Natural killer cell treated with Interleukin-12 subunit alpha and Interleukin-12 subunit beta and Interleukin-15 and Interleukin-18, amount 100 ng/mL, for 72 hours (primary cell): ENCODE measurements around the gene NHERF2. TPM values are rescaled to one million over a fixed set of nuclear protein-coding genes. Genes with fewer than 3 reads are reported as not detected.

Source experiments
- ATAC-seq, 2 donors: fragments of 150-1000 bp; cut with Tn5 transposase in 1 of 2; sonication (Bioruptor Pico), chemical (Tn5 transposase) in 1 of 2; 2 replicates each; pipeline ENCODE4 v1.10.0; 2021
- DNase-seq: peaks from one replicate; pipeline ENCODE4 v3.0.0; 2022; ENCODE audit warnings: low spot score
- H3K27ac Mint-ChIP-seq, 2 donors: 1 replicate in 1 of 2; 2 replicates in 1 of 2; pipeline ENCODE4 v1.8.0; 2022; ENCODE audit warnings: mixed read lengths in 2 of 2, mild to moderate bottlenecking in 1 of 2, moderate library complexity in 1 of 2
- H3K27me3 Mint-ChIP-seq, 2 donors: 1 replicate in 1 of 2; 2 replicates in 1 of 2; pipeline ENCODE4 v1.8.0; 2022; ENCODE audit warnings: mixed read lengths in 2 of 2
- H3K36me3 Mint-ChIP-seq: one replicate; pipeline ENCODE4 v1.8.0; 2022; ENCODE audit warnings: mixed read lengths
- H3K4me1 Mint-ChIP-seq, 2 donors: 1 replicate in 1 of 2; 2 replicates in 1 of 2; pipeline ENCODE4 v1.8.0; 2022; ENCODE audit warnings: low read depth in 2 of 2, mixed read lengths in 2 of 2, mild to moderate bottlenecking in 1 of 2
- H3K4me3 Mint-ChIP-seq: one replicate; pipeline ENCODE4 v1.8.0; 2022; ENCODE audit warnings: mixed read lengths
- H3K9me3 Mint-ChIP-seq: 2 replicates; pipeline ENCODE4 v1.8.0; 2022; ENCODE audit warnings: mixed read lengths
- total RNA-seq, 2 donors: library from RNA; stranded (reverse); gene quantifications; one replicate each; pipeline ENCODE4 v1.2.3, GENCODE V29; 2022

Gene NHERF2
- total RNA-seq, 2 donors from 2014 or later, result 3.8 to 4.5 TPM

DNA sequence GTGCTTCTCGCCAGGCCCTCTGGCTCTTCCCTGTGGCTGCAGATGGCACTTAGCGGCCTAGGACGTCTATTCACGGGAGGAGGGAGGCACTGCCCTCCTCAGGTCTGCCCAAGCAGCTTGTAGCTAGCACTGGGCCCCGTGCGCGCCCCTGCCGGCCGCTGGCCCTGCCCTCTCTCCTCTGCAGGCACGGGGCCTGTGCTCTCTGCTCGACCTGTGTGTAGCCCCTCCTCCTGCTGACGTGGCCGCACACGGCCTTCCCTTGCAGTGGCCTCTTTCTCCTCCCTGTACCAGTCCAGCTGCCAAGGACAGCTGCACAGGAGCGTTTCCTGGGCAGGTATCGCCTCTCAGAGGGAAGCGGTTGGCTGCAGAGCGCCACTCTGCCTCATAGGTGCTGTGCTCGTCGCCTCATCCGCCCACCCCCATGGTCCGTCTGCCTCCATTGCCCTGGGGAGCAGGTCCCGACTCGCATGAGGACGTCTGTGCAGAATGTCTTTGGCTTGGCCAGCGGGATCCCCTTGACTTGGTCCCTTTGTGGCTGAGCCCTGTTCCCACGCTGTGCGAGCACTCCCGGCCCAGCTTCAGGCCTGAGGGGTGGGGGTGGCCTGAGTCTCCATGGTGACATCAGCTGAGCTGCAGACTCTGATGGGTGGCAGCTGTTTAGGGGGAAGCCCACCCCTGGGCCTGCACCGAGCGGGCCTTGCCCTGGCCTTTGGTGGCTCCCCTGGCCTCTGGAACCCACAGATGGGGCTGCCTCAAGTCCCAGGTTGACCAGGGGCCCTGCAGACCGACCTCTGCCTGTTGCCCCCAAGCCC is 55.7 kb downstream of the NHERF2 start:
- DNase-seq, result no peak
- no peaks in the 10 kb centered on the region for H3K27me3 Mint-ChIP-seq
- no peaks in the 10 kb centered on the region for H3K9me3 Mint-ChIP-seq
- H3K4me1 Mint-ChIP-seq, result peaks cover 0 to 4% of the 10 kb centered on the region in 2 donors
- H3K36me3 Mint-ChIP-seq, result no peaks in the 10 kb centered on the region
- no peak overlapping the region for H3K4me3 Mint-ChIP-seq
- ATAC-seq, result no peak
- H3K27ac Mint-ChIP-seq, result no peak overlapping the region

DNA sequence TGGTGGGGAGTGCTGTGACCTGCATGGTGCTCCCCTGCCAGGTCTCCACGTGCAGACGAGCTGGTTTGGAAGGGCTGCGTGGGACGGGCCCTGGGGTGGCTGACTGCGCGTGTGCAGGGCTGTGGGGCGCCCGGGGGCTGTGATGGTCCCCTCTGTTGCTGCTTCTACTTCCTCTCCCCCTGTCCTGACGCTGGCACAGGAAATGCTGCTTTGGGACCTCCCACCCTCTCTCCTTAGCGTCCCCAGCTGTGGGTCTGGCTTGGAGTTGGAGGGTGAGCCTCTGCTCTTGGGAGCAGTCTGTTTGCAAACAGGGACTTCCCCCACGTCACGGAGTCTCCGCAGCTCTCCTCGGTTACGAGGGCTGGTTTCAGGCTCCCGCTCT is 56.3 kb downstream of the NHERF2 start:
- H3K27ac Mint-ChIP-seq, result no peak overlapping the region
- no peak for ATAC-seq
- H3K9me3 Mint-ChIP-seq, result no peaks in the 10 kb centered on the region
- H3K4me3 Mint-ChIP-seq, result no peak overlapping the region
- peaks cover 0 to 4% of the 10 kb centered on the region in 2 donors for H3K4me1 Mint-ChIP-seq
- H3K27me3 Mint-ChIP-seq, result no peaks in the 10 kb centered on the region
- H3K36me3 Mint-ChIP-seq, result no peaks in the 10 kb centered on the region
- DNase-seq, result no peak

DNA sequence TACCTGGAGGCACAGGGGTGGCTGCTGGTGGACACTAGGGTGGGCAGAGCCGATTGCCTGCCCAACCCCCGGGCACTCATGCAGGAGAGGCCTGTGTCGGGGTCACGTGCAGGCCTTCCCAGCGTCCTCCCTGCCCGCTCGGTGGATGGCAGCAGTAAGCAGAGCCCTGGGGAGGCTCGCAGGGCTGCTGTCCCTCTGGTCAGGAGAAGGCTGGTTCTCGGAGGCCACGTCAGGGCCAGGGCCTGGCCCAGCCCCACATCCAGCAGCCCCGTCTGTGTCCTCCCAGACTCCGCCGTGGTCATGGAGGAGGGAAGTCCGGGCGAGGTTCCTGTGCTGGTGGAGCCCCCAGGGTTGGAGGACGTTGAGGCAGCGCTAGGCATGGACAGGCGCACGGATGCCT is 56.7 kb downstream of the NHERF2 start:
- DNase-seq (no peak), ATAC-seq (no peak)
- no peaks in the 10 kb centered on the region for H3K36me3 Mint-ChIP-seq
- no peaks in the 10 kb centered on the region for H3K27me3 Mint-ChIP-seq
- H3K27ac Mint-ChIP-seq, result no peak overlapping the region
- peaks cover 0 to 4% of the 10 kb centered on the region in 2 donors for H3K4me1 Mint-ChIP-seq
- no peak overlapping the region for H3K4me3 Mint-ChIP-seq
- H3K9me3 Mint-ChIP-seq, result no peaks in the 10 kb centered on the region

DNA sequence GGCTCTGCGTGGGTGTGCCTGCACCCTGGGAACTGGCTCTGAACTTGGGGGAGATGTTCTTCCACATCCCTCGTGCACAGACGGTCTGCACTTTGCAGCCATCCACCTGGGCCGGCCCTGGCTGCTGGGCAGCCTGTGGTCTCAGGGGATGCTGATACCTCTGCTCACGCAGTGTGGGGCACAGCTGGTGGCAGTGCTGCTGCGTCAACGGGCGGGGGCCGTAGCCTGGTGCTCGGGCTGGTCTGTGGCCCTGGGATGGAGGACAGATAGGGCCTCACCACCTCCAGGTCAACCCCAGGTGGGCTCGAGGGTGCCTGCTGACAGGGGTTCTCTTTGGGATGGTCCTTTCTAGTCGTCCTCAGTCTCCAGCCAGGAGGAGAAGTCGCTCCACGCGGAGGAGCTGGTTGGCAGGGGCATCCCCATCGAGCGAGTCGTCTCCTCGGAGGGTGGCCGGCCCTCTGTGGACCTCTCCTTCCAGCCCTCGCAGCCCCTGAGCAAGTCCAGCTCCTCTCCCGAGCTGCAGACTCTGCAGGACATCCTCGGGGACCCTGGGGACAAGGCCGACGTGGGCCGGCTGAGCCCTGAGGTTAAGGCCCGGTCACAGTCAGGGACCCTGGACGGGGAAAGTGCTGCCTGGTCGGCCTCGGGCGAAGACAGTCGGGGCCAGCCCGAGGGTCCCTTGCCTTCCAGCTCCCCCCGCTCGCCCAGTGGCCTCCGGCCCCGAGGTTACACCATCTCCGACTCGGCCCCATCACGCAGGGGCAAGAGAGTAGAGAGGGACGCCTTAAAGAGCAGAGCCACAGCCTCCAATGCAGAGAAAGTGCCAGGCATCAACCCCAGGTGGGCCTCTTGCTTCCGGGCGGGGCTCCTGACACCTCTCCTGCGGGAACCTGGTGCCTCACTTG is 57.4 kb downstream of the NHERF2 start:
- ATAC-seq, result no peak
- DNase-seq, result no peak
- peaks cover 0 to 4% of the 10 kb centered on the region in 2 donors for H3K4me1 Mint-ChIP-seq
- no peaks in the 10 kb centered on the region for H3K36me3 Mint-ChIP-seq
- no peak overlapping the region for H3K27ac Mint-ChIP-seq
- H3K27me3 Mint-ChIP-seq, result no peaks in the 10 kb centered on the region
- no peak overlapping the region for H3K4me3 Mint-ChIP-seq
- H3K9me3 Mint-ChIP-seq, result no peaks in the 10 kb centered on the region

DNA sequence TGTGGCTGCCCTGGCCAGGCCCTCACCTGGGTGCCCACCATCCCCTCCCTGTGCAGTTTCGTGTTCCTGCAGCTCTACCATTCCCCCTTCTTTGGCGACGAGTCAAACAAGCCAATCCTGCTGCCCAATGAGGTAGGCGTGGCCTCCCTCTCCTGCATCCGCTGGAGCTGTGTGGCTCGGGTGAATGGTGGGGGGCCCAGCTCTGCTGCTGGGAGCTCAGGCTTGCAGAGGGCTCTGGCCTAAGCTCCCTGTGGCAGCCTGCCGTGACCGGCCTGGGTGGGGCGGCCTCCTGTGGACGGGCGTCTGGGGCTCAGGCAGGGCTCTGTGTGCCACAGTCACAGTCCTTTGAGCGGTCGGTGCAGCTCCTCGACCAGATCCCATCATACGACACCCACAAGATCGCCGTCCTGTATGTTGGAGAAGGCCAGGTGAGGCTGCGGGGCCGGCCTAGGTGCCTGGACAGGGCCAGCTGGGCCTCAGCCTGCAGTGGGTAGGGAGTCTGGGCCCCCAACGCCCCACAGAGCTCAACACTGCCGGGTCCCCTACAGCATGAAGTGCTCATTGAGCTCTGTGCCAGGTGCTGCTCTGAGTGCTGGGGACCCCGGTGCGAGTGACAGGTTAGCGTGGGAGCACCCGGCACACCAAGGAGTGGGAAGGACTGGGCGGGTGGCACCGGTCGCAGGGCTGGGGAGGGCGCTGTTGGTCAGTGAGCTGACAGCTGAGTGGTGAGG is 58.4 kb downstream of the NHERF2 start:
- peaks cover 0 to 4% of the 10 kb centered on the region in 2 donors for H3K4me1 Mint-ChIP-seq
- no peak overlapping the region for H3K27ac Mint-ChIP-seq
- no peak for ATAC-seq
- H3K36me3 Mint-ChIP-seq, result no peaks in the 10 kb centered on the region
- no peak for DNase-seq
- no peak overlapping the region for H3K4me3 Mint-ChIP-seq
- H3K27me3 Mint-ChIP-seq, result no peaks in the 10 kb centered on the region
- H3K9me3 Mint-ChIP-seq, result no peaks in the 10 kb centered on the region

DNA sequence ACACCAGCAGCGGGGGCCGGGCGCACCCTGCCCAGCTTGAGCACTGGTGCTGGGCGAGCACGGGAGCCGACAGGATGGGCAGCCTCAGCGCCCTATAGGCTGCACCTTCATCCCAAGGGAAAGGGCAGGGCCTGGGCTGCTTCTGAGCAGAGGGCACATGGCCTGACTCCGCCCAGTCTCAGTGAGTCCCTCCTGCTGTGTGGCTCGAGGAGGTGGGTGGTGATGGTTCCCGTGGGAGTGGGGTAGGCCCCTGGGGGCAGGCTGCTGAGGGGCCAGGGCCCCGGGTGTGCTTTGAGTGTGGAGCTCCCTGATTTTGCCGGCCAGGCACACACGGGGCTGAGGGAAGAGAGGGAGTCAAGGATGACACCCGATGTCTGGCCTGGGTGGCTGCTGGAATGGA is 59.0 kb downstream of the NHERF2 start:
- DNase-seq (no peak), ATAC-seq (no peak)
- H3K27me3 Mint-ChIP-seq, result no peaks in the 10 kb centered on the region
- no peaks in the 10 kb centered on the region for H3K9me3 Mint-ChIP-seq
- no peaks in the 10 kb centered on the region for H3K36me3 Mint-ChIP-seq
- H3K27ac Mint-ChIP-seq, result no peak overlapping the region
- H3K4me1 Mint-ChIP-seq, result peaks cover 0 to 4% of the 10 kb centered on the region in 2 donors
- H3K4me3 Mint-ChIP-seq, result no peak overlapping the region

DNA sequence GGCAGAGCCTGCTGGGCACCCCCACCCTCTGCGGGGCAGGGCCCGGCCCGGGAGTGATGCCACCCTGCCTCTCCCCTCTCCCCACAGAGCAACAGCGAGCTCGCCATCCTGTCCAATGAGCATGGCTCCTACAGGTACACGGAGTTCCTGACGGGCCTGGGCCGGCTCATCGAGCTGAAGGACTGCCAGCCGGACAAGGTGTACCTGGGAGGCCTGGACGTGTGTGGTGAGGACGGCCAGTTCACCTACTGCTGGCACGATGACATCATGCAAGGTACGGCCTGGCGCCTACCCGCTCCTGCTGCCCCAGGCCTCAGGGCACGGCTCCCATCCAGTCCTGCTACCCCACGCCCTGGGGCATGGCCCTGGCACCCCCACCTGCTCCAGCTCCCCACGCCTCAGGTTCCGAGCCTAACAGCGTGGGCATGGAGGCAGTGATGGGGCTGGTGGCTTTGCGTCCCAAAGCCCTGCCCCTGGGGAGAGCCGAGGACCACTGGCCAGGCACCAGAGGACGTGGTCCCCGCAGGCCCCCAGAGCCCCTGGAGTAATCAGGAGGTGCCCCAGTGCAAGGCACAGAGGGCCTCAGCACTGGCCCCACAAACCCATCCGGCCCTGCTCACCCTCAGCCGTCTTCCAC is 59.5 kb downstream of the NHERF2 start:
- Mint-ChIP-seq H3K27ac (no peak overlapping the region), H3K4me3 (no peak overlapping the region), H3K36me3 (no peaks in the 10 kb centered on the region), H3K4me1 (peaks cover 0 to 4% of the 10 kb centered on the region in 2 donors), H3K9me3 (no peaks in the 10 kb centered on the region), H3K27me3 (no peaks in the 10 kb centered on the region)
- ATAC-seq (no peak), DNase-seq (no peak)

DNA sequence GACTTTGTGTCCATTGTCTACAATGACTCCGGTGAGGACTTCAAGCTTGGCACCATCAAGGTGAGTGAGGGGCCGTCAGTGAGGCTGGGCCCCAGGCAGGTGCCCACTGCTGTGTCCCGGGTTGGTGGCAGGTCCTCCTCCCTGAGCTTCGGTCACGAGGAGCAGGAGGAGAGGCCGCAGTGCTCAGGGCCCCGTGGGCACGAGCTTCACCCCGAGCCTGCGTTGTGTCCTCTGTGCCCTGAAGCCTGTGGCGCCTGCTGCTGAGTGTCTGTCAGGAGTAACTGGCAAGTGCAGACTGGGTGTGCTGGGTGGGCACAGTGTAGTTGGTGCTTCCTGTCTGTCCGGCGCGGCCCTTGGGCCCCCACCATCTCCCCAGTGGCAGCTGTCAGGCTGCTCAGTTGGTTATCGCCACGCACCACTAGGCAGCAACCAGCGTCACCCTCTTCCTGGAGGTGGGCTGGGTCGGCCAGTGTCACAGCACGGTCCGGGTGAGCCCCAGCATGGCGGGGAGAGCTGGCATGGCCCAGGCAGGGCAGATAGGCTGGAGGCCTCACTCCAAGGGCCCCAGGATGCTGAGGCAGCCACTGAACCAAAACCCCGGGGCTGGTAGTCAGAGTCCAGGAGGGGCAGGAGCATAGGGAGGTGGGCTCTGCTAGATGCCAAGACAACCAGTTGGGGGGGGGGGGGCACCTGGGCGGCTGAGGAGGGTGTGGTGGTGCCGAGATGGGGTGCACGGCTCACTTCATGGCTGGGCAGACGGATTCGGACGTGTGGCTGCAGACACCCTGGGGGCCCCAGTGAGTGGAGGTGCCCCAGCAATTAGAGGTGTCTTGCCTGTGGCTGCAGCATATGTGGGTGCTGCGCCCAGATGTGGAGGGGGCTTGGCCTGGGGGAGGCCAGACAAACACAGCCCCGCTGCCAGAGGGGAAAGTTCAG is 60.4 kb downstream of the NHERF2 start:
- Mint-ChIP-seq H3K9me3 (no peaks in the 10 kb centered on the region), H3K4me3 (no peak overlapping the region), H3K36me3 (no peaks in the 10 kb centered on the region), H3K4me1 (peaks cover 0 to 4% of the 10 kb centered on the region in 2 donors), H3K27ac (no peak overlapping the region), H3K27me3 (no peaks in the 10 kb centered on the region)
- ATAC-seq (no peak), DNase-seq (no peak)

DNA sequence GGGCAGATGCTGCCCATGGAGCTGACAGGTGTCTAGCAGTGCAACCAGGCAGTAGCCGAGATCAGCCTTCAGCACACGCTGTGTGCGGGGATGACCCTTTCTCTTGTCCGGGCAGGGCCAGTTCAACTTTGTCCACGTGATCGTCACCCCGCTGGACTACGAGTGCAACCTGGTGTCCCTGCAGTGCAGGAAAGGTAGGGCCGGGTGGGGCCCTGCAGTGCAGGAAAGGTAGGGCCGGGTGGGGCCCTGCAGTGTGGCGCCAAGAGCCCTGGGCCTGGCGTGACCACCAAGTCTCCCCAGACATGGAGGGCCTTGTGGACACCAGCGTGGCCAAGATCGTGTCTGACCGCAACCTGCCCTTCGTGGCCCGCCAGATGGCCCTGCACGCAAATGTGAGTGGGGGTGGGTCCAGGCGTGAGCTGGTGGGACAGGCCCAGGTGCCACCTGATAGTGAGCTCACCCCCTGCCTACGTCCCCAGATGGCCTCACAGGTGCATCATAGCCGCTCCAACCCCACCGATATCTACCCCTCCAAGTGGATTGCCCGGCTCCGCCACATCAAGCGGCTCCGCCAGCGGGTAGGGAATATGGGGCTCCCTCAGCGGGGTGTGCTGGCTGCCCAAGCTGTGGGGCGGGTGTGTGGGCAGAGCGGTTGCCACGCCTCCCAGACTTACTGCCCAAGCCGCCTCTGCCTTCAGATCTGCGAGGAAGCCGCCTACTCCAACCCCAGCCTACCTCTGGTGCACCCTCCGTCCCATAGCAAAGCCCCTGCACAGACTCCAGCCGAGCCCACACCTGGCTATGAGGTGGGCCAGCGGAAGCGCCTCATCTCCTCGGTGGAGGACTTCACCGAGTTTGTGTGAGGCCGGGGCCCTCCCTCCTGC is 61.3 kb downstream of the NHERF2 start:
- Mint-ChIP-seq H3K27me3 (no peaks in the 10 kb centered on the region), H3K9me3 (no peaks in the 10 kb centered on the region), H3K36me3 (no peaks in the 10 kb centered on the region), H3K4me1 (no peaks in the 10 kb centered on the region), H3K4me3 (no peak overlapping the region), H3K27ac (no peak overlapping the region)
- ATAC-seq, result no peak
- no peak for DNase-seq
